Ramos (cell line): Measurements from ENCODE around the gene TMEM178B.

Experiments used
- in situ Hi-C: fragments of 300-500 bp; cut with MboI; formaldehyde crosslinking; loops from one replicate; pipeline ENCODE4 v1.14.3; 2022; ENCODE audit warnings: low sequenced_read_pairs; ENCODE audit not compliant: unreplicated experiment

TMEM178B gene

DNA sequence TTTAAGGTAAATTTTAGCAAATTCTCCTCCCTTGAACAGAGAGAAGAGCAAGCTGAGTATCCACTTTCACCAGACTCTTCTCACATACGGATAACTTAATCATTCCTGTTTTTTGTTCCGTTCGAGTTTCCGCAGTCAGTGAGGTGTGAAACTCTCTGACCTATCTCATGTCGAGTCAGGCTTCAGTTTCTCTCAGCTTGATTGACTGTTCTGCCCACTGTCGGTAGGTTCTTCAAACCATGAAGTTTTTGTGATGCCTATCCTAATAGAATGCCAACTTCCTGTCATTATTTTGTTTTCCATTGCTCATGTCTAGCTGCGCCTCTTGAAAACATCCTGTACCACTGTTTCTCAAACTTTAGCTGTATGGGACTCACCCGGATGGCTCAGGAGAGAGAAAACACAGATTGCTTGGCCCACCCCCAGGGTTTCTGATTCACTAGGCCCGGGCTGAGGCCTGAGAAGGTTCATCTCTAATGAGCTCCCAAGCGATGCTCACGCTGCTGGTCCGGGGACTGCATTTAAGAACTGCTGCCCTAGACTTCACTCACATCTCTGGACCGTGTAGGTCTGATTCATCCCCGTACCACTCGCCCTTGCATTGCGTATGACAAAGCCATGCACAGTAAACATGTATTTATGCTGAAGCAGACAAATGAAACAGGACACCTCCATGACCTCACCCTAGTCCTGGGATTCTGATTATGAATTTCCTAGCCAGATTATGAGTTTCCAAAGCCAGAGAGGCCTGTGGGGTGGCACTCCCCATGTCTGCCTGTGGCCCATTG lies 269.0 kb downstream of the TMEM178B start:
- in situ Hi-C loops = no loop called here

DNA sequence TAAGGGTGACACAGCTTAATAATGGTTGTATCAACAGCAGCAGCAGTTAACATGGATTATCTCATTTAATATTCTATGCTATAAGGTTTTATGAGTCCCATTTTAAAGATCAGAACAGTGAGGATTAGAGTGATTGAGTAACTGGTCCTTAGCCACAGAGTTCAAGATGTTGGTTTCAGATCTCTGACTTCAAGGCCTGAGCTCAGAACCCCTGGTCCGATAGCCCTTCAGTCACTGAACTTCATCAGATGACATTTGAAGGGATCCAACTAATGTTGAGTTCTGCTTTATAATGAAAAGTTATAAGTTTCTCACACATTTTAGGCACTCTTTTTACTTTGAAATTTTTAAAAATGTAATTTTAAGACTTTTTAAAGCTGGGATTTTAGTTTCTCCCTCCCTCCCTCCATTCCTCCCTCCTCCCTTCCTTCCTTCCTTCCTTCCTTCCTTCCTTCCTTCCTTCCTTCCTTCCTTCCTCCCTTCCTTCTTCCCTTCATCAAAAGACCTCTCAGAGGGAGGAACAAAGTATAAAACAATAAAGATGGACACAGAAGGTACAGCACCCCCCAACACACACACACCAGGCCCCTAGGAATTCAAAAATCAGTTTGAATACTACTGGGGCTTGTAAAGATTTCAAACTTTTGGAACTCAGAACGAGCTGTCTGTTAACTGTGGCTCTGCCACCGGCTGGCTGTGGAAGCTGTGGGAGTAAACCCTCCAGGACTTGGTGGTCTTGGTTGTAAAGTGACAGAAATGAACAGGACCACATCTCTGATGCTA lies 270.5 kb downstream of the TMEM178B start:
- in situ Hi-C loops = no loop called here

DNA sequence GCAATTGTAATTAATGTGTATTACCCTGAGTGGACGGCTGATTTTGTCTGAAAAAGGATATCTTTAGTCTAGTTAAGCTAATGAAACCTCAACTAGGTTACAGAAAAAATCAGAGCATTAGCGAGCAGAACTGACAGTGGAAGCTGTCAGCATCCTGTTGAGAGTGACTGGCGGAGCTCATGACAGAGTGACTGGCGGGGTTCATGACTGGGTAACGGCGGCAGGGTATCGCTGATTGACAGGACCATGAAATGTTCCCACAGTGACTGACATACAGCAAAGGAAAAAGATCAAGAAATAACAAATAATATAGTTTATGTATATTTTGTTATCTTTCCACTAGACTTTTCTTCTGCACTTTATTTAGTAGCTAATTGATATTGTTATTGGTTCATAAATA lies 274.9 kb downstream of the TMEM178B start:
- in situ Hi-C loops = no loop called here

DNA sequence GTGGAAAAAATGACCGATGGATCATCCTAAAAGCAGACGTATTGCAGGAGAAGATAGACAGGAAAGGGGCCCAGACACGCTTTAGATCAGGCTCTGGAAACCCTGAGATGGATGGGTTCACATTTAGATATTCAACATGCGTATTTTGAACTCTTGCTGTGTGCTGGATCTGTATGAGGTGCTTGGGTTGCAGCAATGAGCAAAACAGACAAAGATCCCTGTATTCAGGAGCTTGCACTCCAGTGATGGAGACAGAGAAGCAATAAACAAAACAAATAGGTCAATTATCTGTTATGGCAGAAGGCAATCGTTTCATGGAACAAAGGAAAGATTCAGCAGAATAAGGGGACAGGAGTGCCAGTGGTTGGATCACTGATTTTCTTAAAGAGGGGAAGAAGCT lies 275.5 kb downstream of the TMEM178B start:
- in situ Hi-C loops = no loop called here

DNA sequence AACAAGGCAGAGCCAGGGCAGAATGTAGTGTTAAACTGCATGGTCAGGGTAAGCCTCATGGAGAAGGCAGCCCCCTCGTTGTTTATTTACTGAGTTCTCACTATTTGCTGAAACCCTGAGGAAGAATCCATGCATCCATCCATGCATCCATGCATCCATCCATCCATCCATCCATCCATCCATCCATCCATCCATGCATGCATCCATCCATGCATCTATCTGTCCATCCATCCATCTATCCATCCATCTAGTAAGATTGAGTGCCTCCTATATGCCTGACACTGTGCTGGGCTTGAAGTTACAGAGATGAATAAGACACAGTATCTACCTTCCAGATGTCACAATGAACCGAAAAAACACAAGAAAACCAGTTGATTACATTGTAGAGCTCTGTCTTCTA lies 275.9 kb downstream of the TMEM178B start:
- in situ Hi-C loops = no loop called here

DNA sequence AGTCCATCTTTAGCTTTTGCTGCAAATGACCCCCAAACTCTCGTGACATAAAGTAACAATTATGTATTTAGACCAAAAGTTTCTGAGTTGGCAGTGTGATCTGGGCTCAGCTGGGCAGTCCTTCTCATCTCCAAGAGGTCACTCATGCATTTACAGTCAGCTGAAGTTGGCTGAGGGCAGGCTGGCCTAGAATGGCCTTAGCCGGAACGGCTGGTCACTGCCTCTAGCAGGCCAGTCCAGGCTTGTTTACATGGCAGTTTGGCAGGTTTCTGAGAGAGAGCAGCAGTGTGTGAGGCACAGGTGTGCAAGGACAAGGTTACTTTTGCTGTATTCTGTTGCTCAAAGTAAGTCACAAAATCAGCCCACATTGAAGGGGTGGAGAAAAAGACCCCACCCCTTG lies 277.3 kb downstream of the TMEM178B start:
- in situ Hi-C loops = no loop called here

DNA sequence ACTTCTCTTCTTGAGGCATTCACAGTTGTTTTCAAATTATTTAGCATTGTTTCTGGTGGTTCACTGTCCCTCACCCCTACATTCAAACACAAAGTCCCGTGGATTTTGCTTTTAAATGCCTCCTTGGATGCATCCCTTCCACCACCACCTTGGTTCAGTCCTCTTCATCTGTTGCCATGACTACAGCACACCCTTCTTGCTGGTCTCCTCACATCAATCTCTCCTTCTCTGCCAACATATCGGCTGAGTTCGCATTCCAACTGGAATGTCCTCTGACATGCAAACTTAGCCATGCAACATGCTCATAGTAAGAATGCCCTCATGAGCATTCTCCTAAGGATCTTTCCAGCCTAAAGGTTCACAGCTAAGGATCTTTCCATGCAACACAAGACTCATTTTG lies 279.1 kb downstream of the TMEM178B start:
- in situ Hi-C loops = no loop called here

DNA sequence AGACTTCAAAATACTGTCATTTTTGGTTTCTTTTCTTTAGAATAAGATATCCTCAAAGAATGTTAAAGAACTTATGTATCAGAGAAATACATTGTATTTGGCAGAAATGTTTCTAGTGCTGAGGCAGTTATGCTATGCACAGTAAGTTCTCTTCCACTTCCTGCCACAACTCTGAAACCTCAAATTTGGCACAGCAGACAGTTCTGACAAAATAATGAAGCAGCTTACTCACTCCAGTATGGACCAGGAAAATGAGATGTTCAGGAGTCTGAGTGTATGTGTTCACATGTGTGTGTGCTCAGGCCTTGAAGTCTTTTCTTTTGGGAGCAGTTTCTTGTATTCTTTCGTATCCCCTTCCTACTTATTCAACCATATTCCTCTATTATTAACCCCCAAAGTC lies 280.4 kb downstream of the TMEM178B start:
- in situ Hi-C loops = no loop called here

DNA sequence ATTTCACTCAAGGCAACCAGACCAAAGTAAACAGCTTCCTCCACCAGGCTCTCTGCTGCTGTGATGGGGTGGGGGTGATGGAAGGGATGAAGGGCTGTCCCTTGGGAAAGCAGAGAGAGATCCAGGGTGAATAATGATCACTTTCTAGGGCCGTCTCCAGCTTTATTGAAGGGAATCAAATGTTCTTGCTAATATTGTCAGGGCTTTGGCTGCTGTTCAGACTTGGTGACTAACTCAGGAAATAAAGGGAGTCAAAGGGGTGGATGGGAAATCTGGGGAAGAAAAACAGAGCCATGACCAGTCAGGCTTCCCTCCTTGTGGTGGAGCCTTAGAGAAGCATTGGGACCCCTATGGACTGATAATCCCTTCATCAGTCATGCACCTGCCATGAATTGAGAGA lies 281.2 kb downstream of the TMEM178B start:
- in situ Hi-C loops = no loop called here

DNA sequence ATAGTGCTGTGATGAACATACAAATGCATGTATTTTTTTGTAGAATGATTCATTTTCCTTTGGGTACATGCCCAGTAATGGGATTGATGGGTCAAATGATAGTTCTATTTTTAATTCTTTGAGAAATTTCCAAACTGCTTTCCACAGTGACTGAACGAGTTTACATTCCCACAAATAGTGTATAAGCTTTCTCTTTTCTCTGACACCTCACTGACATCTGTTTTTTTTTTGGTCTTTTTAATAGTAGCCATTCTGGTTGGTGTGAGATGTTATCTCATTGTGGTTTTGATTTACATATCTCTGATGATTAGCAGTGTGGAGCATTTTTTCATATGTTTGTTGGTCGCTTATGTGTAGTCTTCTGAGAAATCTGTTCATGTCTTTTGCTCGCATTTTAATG lies 282.3 kb downstream of the TMEM178B start:
- in situ Hi-C loops = no loop called here

DNA sequence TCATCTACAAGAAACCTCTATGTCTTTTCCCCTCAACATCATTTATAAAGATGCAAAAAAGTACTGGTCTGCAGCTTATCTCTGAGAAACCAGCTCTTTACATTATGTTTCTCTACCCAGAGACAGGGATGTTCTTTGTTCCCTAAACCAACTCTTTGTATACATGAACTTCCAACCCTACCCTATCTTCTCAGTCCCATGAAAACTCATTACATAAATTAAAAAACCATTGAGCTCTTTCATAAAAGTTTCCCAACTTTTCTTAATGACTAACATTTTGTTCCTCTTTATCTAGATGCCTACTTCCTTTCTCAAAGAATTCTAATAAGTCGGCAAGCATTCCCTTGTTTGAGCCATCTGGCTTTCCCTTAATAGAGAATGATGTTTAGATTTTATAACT lies 284.5 kb downstream of the TMEM178B start:
- in situ Hi-C loops = no loop called here

DNA sequence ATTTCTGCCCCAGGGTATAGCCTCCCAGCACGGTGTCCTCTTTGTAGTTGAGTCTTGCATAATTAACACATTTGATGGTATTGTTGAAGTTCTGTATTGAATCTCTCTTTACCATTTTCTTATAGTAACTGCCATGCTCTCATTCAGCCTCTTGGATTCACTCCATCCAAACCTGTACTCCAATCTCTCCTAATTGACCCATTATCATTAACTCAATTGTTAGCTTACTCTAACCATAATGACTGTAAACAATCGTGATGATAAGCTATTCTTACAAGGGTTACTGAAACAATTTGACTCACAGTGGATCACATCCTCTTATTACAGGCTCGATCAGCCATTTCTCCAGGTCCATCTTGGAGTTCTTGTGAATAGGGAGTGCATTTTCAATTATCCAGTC lies 285.4 kb downstream of the TMEM178B start:
- in situ Hi-C loops = no loop called here

DNA sequence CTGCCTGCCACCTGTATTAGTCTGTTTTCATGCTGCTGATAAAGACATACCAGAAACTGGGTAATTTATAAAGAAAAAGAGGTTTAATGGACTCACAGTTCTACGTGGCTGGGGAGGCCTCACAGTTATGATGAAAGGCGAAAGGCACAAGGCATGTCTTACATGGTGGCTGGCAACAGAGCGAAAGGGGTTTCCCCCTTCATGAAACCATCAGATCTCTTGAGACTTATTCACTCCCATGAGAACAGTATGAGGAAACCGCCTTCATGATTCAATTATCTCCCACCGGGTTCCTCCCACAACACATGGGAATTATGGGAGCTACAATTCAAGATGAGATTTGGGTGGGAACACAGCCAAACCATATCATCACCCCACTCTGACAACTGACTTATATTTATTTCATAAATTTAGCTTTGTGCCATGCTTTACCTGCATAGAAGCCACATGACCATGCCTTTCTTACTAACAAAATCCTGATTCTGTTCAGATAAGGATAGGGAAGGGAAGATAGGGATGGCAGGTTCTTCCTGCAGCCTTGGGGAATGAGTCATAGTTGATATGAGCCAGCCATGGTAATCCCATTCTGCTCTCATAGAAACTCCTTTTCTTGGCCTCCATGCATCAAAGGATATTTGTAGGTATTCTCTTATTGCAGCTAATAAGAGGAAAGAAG lies 286.0 kb downstream of the TMEM178B start:
- in situ Hi-C loops = no loop called here

DNA sequence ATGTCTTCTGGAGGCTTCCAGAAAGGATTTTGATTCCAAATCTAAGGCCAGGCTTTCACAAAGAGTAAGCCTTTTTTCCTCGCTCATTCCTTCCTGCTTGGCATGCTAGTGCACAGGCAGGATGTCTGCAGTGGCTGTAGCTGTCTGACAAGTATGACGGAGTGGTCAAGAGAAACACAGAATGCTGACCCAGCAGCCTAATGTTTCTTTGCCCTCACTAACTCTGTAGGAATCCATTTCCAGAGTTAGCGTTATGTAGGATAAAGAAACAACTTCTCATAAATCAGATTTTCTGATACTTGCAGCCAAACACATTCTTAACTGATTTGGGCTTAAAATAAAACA lies 286.5 kb downstream of the TMEM178B start:
- in situ Hi-C loops = no loop called here

DNA sequence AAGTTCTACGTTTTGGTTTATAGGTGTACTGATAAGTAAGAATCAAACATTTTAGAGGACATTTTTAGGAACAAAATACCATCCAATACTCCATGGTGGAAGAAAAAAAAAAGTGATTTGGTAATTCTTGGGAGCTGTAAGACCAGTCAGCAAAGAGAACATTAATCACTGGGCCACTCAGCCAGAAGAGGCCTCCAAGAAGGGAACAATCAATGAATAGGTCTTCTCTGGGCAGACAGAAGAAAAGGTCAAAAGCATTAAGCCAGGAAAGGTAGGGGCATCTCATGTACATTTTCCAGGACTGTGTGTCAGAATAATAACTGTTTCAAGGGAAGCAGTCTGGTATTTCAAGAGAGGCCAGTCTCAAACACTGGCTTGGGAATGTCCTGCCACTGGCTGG lies 286.9 kb downstream of the TMEM178B start:
- in situ Hi-C loops = no loop called here

DNA sequence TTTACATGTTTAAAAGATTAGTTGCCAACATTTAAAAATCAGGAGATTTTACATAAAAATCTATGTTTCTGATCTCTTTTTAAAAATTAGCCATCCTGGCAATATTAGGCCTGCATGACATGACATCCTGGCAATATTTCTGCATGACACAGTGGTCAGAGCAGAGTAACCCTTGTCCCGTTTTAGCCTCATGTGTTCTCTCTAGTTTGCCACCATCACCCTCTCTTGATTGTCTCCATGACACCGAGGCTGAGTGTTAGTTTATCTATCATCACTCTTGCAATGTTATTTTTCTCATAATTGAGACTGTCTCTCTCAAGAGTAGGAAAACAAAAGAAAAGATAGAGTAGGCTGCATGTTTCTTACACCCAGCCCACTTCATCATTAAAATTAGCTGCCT lies 287.6 kb downstream of the TMEM178B start:
- in situ Hi-C loops = no loop called here

DNA sequence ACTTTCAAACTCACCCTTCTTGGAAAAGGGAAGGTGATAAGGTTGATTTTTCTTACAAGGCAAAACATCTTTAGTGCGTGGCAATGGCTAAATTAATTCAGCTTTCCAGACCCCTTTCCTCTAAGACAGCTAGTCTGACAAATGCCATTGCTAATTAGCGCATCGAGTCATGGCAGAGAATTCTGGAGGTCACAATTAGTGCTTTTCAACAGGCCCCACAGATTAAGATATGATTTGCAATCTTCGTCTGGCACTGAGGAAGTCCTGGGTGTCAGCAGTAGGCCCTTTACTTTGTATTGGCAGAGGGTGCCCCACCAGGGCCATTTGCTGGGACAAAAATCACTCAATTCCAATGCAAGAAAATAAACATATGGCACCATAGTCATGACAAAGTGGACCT lies 288.1 kb downstream of the TMEM178B start:
- in situ Hi-C loops = no loop called here

DNA sequence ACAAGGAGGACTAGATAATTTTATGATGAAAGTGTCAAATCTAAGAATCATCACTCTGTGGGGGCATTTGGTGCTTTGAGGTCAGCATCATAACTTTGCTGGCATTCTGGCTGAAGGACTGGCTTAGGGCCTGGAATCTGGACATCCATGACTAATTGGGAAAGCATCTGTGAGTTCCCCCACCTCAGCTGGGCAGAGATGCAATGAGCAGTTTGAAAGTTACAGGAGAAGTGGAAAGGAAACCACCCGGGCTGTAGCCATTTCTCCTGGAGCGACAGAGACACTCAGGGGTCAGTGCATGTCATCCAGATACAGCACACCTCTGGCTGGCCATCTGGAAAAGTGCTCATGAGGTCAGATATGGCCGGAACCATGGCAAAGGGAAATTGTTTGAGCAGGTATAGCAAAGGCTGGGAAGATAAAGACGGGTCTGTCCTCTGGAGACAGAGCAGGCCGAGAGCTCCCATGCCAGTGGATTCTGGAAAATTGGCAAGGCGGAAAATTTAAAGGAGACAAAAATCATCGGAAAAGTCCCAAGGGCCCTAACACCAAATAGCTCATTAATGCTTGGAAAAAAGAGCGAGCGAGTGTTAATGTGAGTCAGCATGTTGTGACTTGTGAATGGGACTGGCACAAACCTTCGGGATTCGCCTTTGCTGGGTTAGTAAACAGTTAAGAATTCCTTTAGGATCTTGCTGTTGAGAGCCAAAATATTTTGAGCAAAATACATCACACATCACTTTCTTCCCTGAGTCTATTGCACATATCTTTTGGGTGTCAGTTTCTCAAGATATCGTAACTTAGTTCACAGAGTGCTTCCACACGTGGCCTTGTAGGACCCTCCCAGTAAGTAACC lies 288.9 kb downstream of the TMEM178B start:
- in situ Hi-C loops = no loop called here

DNA sequence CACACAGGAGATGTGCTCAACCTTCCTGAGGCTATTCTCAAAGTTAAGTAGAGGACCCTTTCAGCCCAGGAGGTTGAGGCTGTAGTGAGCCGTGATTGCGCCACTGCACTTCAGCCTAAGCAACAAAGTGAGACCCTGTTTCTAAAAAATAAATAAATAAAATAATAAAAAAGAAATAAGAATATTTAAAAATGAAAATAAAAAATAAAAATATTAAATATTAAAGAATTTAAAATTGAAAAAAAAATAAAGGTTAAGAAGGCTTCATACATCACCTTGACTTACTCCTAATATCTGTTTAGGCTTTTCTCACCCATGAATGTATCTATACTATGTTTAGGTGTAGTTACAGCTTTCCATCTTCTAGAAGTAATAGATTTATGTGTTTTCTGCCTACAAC lies 289.9 kb downstream of the TMEM178B start:
- in situ Hi-C loops = no loop called here

DNA sequence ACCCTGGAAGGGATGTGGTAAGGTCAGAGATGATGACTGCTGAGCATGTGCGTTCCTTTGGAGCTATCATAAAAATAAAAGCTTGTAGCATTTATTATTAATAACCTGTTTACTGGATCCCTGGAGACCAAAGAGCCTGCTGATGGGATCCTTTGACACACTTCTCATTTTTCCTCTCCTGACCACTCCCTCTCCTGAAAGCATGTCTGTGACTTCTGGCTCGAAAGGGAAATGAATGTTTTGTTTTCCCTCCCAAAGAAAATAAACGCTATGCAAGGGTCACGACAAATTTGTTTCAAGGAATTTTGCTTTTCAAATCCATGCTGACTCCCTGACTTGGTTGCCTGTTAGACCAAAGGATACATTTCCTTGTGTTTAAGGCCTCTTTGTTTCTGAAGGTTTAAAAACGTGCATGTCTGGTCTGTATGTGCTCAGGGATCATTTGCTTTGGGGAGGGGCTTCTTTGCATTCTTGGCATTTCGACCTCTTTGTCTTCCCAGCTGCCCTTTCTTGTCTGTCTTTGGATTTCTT lies 292.3 kb downstream of the TMEM178B start:
- in situ Hi-C loops = no loop called here
